Neural cell (in vitro differentiated cells): Measurements from ENCODE around the gene ARPC4. TPM values are rescaled to one million over a fixed set of nuclear protein-coding genes. Genes with fewer than 3 reads are reported as not detected.

ENCODE experiments used
- H2AFZ ChIP-seq: fragments of 200-600, 300-800 bp; sonication (generic), shearing (Covaris generic); 2 replicates; pipeline ENCODE4 v1.6.0; 2014; ENCODE audit warnings: low read depth, mild to moderate bottlenecking, antibody characterized with exemption, low read length, moderate library complexity
- H3F3A ChIP-seq: fragments of 200-600 bp; shearing (Covaris generic); 2 replicates; pipeline ENCODE4 v1.6.1; 2016; ENCODE audit warnings: mild to moderate bottlenecking, moderate library complexity, mixed read lengths, antibody characterized with exemption, low read length; ENCODE audit not compliant: insufficient read depth, poor library complexity, severe bottlenecking
- H3K27ac ChIP-seq: fragments of 200-600, 300-800 bp; sonication (generic), shearing (Covaris generic); 2 replicates; pipeline ENCODE4 v1.5.1; 2014; ENCODE audit warnings: mild to moderate bottlenecking, low read length, moderate library complexity
- H3K27me3 ChIP-seq: fragments of 300-800, 200-600 bp; sonication (generic), shearing (Covaris generic); 2 replicates; pipeline ENCODE4 v1.6.0; 2014; ENCODE audit warnings: mild to moderate bottlenecking, low read depth, low read length, moderate library complexity; ENCODE audit not compliant: insufficient read depth
- H3K36me3 ChIP-seq: fragments of 300-800, 200-600 bp; sonication (generic), shearing (Covaris generic); 2 replicates; pipeline ENCODE4 v1.5.1; 2014; ENCODE audit warnings: mild to moderate bottlenecking, antibody characterized with exemption, low read length, moderate library complexity; ENCODE audit not compliant: insufficient read depth
- H3K4me2 ChIP-seq: fragments of 300-800, 200-600 bp; sonication (generic), shearing (Covaris generic); 2 replicates; pipeline ENCODE4 v1.6.0; 2014; ENCODE audit warnings: mild to moderate bottlenecking, low read length
- H3K4me3 ChIP-seq: fragments of 300-800, 200-600 bp; sonication (generic), shearing (Covaris generic); 2 replicates; pipeline ENCODE4 v1.5.1; 2014; ENCODE audit warnings: mild to moderate bottlenecking, low read length, moderate library complexity
- H3K79me2 ChIP-seq: fragments of 200-600 bp; shearing (Covaris generic); replicated peaks from 2 replicates; pipeline ENCODE4 v1.6.0; 2014; ENCODE audit warnings: mild to moderate bottlenecking, low read length, moderate library complexity; ENCODE audit not compliant: insufficient read depth
- H3K9ac ChIP-seq: fragments of 300-800, 200-600 bp; sonication (generic), shearing (Covaris generic); 2 replicates; pipeline ENCODE4 v1.6.1; 2016; ENCODE audit warnings: mild to moderate bottlenecking, low read length, mixed read lengths
- H3K9me2 ChIP-seq: fragments of 200-600 bp; shearing (Covaris generic); 2 replicates; pipeline ENCODE4 v1.6.1; 2016; ENCODE audit warnings: mild to moderate bottlenecking, low read length, mixed read lengths; ENCODE audit not compliant: insufficient read depth
- H3K9me3 ChIP-seq: fragments of 200-600, 300-800 bp; sonication (generic), shearing (Covaris generic); 2 replicates; pipeline ENCODE4 v1.6.1; 2016; ENCODE audit warnings: mild to moderate bottlenecking, mixed run types, low read length, moderate library complexity, mixed read lengths
- H4K20me1 ChIP-seq: fragments of 200-600 bp; shearing (Covaris generic); 2 replicates; pipeline ENCODE4 v1.6.1; 2016; ENCODE audit warnings: mild to moderate bottlenecking, mixed run types; ENCODE audit not compliant: insufficient read depth
- EP300 ChIP-seq: fragments of 450-650 bp; conservative IDR thresholded peaks from 2 replicates; pipeline ENCODE4 v1.6.1; 2014; ENCODE audit warnings: antibody characterized with exemption, mild to moderate bottlenecking, moderate library complexity; ENCODE audit not compliant: poor library complexity, severe bottlenecking
- EZH2 ChIP-seq: fragments of 200-600, 300-800 bp; shearing (Covaris generic), sonication (generic); IDR thresholded peaks from 2 replicates; pipeline ENCODE4 v1.6.1; 2014; ENCODE audit warnings: antibody characterized with exemption, low read length, borderline replicate concordance, mild to moderate bottlenecking; ENCODE audit not compliant: insufficient read depth, poor library complexity, severe bottlenecking
- MXI1 ChIP-seq: fragments of 450-650 bp; conservative IDR thresholded peaks from 2 replicates; pipeline ENCODE4 v1.6.1; 2014; ENCODE audit warnings: antibody characterized with exemption, mild to moderate bottlenecking; ENCODE audit not compliant: poor library complexity, severe bottlenecking
- POLR2AphosphoS5 ChIP-seq: IDR thresholded peaks from 2 replicates; pipeline ENCODE4 v1.6.1; 2012
- RAD21 ChIP-seq: fragments of 450-650 bp; conservative IDR thresholded peaks from 2 replicates; pipeline ENCODE4 v1.6.1; 2014; ENCODE audit warnings: antibody characterized with exemption, mild to moderate bottlenecking, moderate library complexity
- REST ChIP-seq: IDR thresholded peaks from 2 replicates; pipeline ENCODE4 v1.6.1; 2012; ENCODE audit warnings: borderline replicate concordance
- SMC3 ChIP-seq: fragments of 450-650 bp; conservative IDR thresholded peaks from 2 replicates; pipeline ENCODE4 v1.6.1; 2014; ENCODE audit warnings: antibody characterized with exemption, mild to moderate bottlenecking, moderate library complexity; ENCODE audit not compliant: poor library complexity
- TAF1 ChIP-seq: IDR thresholded peaks from 2 replicates; pipeline ENCODE4 v1.6.1; 2012; ENCODE audit warnings: low read depth
- polyA minus RNA-seq: library from RNA; depleted of rRNA, polyadenylated mRNA; stranded (reverse); fragments of >200 nt; gene quantifications from 2 replicates; pipeline ENCODE4 v1.2.3, GENCODE V29; 2014
- polyA plus RNA-seq: library from polyadenylated mRNA; depleted of rRNA; stranded (reverse); fragments of >200 nt; gene quantifications from 2 replicates; pipeline ENCODE4 v1.2.3, GENCODE V29; 2014
- TF ChIP-seq, protein P1 (sequence below): fragments of 450-650 bp; IDR thresholded peaks from 2 replicates; pipeline ENCODE4 v1.5.1; 2014; ENCODE audit warnings: antibody characterized with exemption, mild to moderate bottlenecking, moderate library complexity; ENCODE audit not compliant: poor library complexity, severe bottlenecking

The ARPC4 gene
- polyA plus RNA-seq (179 and 188 TPM in 2 replicates), polyA minus RNA-seq (133 and 144 TPM in 2 replicates)

DNA sequence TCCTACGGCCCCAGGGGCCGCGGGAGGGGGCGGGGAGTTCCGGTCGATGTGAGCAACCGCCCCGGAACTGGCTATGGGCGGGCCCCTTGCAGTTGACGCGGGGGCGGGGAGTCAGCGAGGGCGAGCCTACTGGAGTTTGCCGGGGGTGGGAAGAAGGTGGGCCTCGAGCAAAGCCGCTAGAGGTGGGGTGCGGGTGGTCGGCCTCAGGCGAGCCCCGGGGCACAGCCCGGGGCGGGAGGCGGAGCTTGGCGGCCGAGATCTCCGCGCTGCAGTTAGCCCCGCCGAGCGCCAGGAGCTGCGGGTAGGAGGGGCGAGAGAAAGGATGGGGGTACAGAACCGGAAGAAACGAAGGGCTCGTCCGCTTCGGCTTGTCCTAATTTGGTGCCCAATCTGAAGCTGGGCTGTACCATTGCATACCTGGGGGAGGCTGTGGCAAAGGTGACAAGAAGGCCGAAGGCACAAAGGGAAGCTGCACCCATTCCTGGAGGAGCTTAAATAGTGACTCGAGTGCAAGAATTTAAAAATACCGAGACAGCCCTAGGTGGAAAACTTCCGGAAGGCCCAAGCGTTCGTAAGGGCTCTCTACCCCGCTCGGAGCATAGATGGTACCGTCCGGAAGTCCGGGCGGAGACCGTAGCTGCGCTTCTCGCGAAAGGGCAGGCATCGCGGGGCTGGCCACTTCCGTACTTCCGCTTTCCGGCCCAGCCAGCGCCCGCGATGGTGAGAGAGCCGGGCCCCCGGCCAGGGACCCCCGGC is at the start of gene ARPC4, which contains the start of gene TADA3:
Gene ARPC4, plus strand, starts transcription at position 678 of the 756 bp plus-strand sequence. Its CDS starts 40 bp downstream, at position 718.
Gene TADA3, minus strand, starts transcription at position 69 of the 756 bp plus-strand sequence. CDS start 1,007 bp downstream, outside the sequence.
- TF ChIP-seq POLR2AphosphoS5, result peak; percentile 65
- peak; percentile 42 for TF ChIP-seq MXI1
- no peak for TF ChIP-seq EZH2
- TF ChIP-seq TAF1, result peak; percentile 59
- TF ChIP-seq EP300, result peak; percentile 44
- TF ChIP-seq REST, result no peak
- no peak for TF ChIP-seq RAD21
- TF ChIP-seq SMC3, result no peak
- TF ChIP-seq, protein P1, sequence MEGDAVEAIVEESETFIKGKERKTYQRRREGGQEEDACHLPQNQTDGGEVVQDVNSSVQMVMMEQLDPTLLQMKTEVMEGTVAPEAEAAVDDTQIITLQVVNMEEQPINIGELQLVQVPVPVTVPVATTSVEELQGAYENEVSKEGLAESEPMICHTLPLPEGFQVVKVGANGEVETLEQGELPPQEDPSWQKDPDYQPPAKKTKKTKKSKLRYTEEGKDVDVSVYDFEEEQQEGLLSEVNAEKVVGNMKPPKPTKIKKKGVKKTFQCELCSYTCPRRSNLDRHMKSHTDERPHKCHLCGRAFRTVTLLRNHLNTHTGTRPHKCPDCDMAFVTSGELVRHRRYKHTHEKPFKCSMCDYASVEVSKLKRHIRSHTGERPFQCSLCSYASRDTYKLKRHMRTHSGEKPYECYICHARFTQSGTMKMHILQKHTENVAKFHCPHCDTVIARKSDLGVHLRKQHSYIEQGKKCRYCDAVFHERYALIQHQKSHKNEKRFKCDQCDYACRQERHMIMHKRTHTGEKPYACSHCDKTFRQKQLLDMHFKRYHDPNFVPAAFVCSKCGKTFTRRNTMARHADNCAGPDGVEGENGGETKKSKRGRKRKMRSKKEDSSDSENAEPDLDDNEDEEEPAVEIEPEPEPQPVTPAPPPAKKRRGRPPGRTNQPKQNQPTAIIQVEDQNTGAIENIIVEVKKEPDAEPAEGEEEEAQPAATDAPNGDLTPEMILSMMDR, result peak; percentile 34
- Histone ChIP-seq H3K36me3 (peaks cover 5% of the 10 kb centered on the region), H3K9ac (peak within 1 kb of the TSS; percentile 99), H3K9me3 (no peaks in the 10 kb centered on the region), H3K4me2 (peak within 1 kb of the TSS; percentile 85), H3K27me3 (no peaks in the 10 kb centered on the region), H3K79me2 (peaks cover 30% of the 10 kb centered on the region), H4K20me1 (no peaks in the 10 kb centered on the region), H3K9me2 (no peaks in the 10 kb centered on the region), H2AFZ (peak within 1 kb of the TSS; percentile 82), H3K27ac (peak within 1 kb of the TSS; percentile 98), H3F3A (no peaks in the 10 kb centered on the region), H3K4me3 (peak within 1 kb of the TSS; percentile 97)

GRCh38 chr3:9743548-9743947 is 49.3 kb upstream of the ARPC4 start:
- TF ChIP-seq MXI1 (no peak), SMC3 (no peak), EZH2 (no peak), EP300 (no peak), RAD21 (no peak), REST (no peak), TAF1 (no peak), POLR2AphosphoS5 (no peak)
- TF ChIP-seq, protein P1, result no peak
- no peaks in the 10 kb centered on the region for H3F3A ChIP-seq
- H3K9me3 ChIP-seq, result no peaks in the 10 kb centered on the region
- no peak overlapping the region for H3K4me2 ChIP-seq
- no peak overlapping the region for H3K9ac ChIP-seq
- H3K9me2 ChIP-seq, result no peaks in the 10 kb centered on the region
- peaks cover 4% of the 10 kb centered on the region for H3K36me3 ChIP-seq
- H3K4me3 ChIP-seq, result no peak overlapping the region
- no peaks in the 10 kb centered on the region for H4K20me1 ChIP-seq
- no peak overlapping the region for H3K27ac ChIP-seq
- no peaks in the 10 kb centered on the region for H3K27me3 ChIP-seq
- no peak overlapping the region for H2AFZ ChIP-seq
- no peaks in the 10 kb centered on the region for H3K79me2 ChIP-seq
